ENCODE measurements around the gene STOX2. TPM values are rescaled to one million over a fixed set of nuclear protein-coding genes. Genes with fewer than 3 reads are reported as not detected.

Gene STOX2
- total and polyA plus RNA-seq, 2 donors (not counting 3 experiments of a cell fraction or from before 2014, with no cell fraction given): 0.03 to 0.24 TPM

GRCh38 chr4:183918696-183919095 lies 13.6 kb downstream of the STOX2 start:
- H3K36me3 ChIP-seq (ENCODE audit: control insufficient read depth in 2 of 2, extremely low read depth in 1 of 2, insufficient read depth in 2 of 2, low read length in 2 of 2): no peaks in the 10 kb centered on the region
- no peak overlapping the region for H3K4me2 ChIP-seq (ENCODE audit: insufficient read depth, low read length)
- ChIA-PET POLR2A (no interaction called here), CTCF (no interaction called here)
- intact Hi-C loops (cut with micrococcal nuclease) (no loop called here), dilution Hi-C loops (cut with MboI; ENCODE audit: extremely low pct_ligation_motif_present, low sequenced_read_pairs) (no loop called here)
- no peak overlapping the region for H3K27ac ChIP-seq (ENCODE audit: insufficient read depth, low read depth, low read length)
- no peaks in the 10 kb centered on the region for H3K27me3 ChIP-seq (ENCODE audit: control insufficient read depth in 2 of 2, insufficient read depth in 2 of 2, low read length in 2 of 2)
- no peaks in the 10 kb centered on the region for H4K20me1 ChIP-seq (replicated peaks; ENCODE audit: control insufficient read depth, extremely low read depth, insufficient read depth, low read length)
- H3K4me3 ChIP-seq (replicated peaks in 1 of 3; ENCODE audit: insufficient read depth in 1 of 3, low read depth in 1 of 3, low read length in 3 of 3): no peak overlapping the region
- H3K79me2 ChIP-seq (ENCODE audit: control insufficient read depth, insufficient read depth, low read length): no peaks in the 10 kb centered on the region
- no TSS peak for BruUV-seq (replicated peaks)
- no peak overlapping the region for H2AFZ ChIP-seq (ENCODE audit: low read depth, low read length)
- H3K9me1 ChIP-seq (replicated peaks; ENCODE audit: control insufficient read depth, extremely low read depth, insufficient read depth, low read length): no peaks in the 10 kb centered on the region
- no peaks in the 10 kb centered on the region for H3K4me1 ChIP-seq (ENCODE audit: control insufficient read depth, extremely low read depth, insufficient read depth, low read length)
- TF ChIP-seq POLR2AphosphoS5 (IDR thresholded peaks at IDR 0.05; ENCODE audit: insufficient read depth, low read depth, low read length) (no peak), MYC (IDR thresholded peaks at IDR 0.05; ENCODE audit: low read depth, low read length) (no peak), GATA2 (IDR thresholded peaks at IDR 0.05; ENCODE audit: insufficient read depth, insufficient read length, low read depth, low read length) (no peak), FOS (IDR thresholded peaks at IDR 0.05; ENCODE audit: borderline replicate concordance, insufficient read depth, low read length) (no peak), JUN (IDR thresholded peaks at IDR 0.05; ENCODE audit: borderline replicate concordance, insufficient read depth, insufficient read length, low read depth) (no peak), POLR2A (IDR thresholded peaks at IDR 0.05; ENCODE audit: low read depth, low read length) (no peak), EZH2 (IDR thresholded peaks at IDR 0.05; ENCODE audit: borderline replicate concordance, low read depth, low read length, severe bottlenecking) (no peak)
- TF ChIP-seq, protein P1, sequence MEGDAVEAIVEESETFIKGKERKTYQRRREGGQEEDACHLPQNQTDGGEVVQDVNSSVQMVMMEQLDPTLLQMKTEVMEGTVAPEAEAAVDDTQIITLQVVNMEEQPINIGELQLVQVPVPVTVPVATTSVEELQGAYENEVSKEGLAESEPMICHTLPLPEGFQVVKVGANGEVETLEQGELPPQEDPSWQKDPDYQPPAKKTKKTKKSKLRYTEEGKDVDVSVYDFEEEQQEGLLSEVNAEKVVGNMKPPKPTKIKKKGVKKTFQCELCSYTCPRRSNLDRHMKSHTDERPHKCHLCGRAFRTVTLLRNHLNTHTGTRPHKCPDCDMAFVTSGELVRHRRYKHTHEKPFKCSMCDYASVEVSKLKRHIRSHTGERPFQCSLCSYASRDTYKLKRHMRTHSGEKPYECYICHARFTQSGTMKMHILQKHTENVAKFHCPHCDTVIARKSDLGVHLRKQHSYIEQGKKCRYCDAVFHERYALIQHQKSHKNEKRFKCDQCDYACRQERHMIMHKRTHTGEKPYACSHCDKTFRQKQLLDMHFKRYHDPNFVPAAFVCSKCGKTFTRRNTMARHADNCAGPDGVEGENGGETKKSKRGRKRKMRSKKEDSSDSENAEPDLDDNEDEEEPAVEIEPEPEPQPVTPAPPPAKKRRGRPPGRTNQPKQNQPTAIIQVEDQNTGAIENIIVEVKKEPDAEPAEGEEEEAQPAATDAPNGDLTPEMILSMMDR (IDR thresholded peaks at IDR 0.05; ENCODE audit: extremely low read depth in 1 of 2, insufficient read depth in 1 of 2, low read depth in 1 of 2, low read length in 2 of 2): no peak
- TF ChIP-seq, protein P2, sequence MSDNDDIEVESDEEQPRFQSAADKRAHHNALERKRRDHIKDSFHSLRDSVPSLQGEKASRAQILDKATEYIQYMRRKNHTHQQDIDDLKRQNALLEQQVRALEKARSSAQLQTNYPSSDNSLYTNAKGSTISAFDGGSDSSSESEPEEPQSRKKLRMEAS (IDR thresholded peaks at IDR 0.05; ENCODE audit: insufficient read depth, insufficient read length): no peak
- DNase-seq (ENCODE audit: low read depth, low spot score) (no peak), FAIRE-seq (no peak)
- H3K9me3 ChIP-seq (replicated peaks; ENCODE audit: control insufficient read depth, insufficient read depth, low read length): no peaks in the 10 kb centered on the region
- no peak overlapping the region for H3K9ac ChIP-seq (replicated peaks; ENCODE audit: extremely low read depth, insufficient read depth, low read length)
